IMR-90 (cell line): ENCODE measurements around the gene PSMA6. TPM values are rescaled to one million over a fixed set of nuclear protein-coding genes. Genes with fewer than 3 reads are reported as not detected.

Experiments
- ATAC-seq: fragments of 200-7000 bp; cut with Tn5 transposase; 2 replicates; pipeline ENCODE4 v1.9.1; 2020; ENCODE audit warnings: low read depth, mild to moderate bottlenecking, moderate library complexity
- BruUV-seq: library from RNA; stranded (reverse); fragments of 400-500 nt; replicated peaks from 2 replicates; lab custom pipeline; 2021; lab: Mats Ljungman, UMichigan
- CTCF ChIA-PET: fragments of 300-600 bp; formaldehyde crosslinking; extraction: SDS; loops from one replicate; lab custom pipeline; 2021; ENCODE audit warnings: antibody characterized with exemption; lab: Yijun Ruan, JAX
- POLR2A ChIA-PET: fragments of 300-600 bp; sonication (Branson Sonifier 250); formaldehyde crosslinking; loops from one replicate; lab custom pipeline; 2022; ENCODE audit warnings: antibody characterized with exemption; ENCODE audit not compliant: unreplicated experiment; lab: Charles Lee
- DNase-seq: peaks from one replicate; pipeline ENCODE4 v3.0.0; 2013
- H2AFZ ChIP-seq: replicated peaks from 2 replicates; pipeline ENCODE3; 2013; ENCODE audit warnings: low read length, mild to moderate bottlenecking; ENCODE audit not compliant: poor library complexity
- H2AK5ac ChIP-seq: 2 replicates; pipeline ENCODE4 v1.6.1; 2013; ENCODE audit warnings: low read depth, low read length, inconsistent platforms
- H2AK9ac ChIP-seq: replicated peaks from 2 replicates; pipeline ENCODE3; 2013; ENCODE audit warnings: mild to moderate bottlenecking, low read depth, low read length, moderate library complexity; ENCODE audit not compliant: poor library complexity
- H2BK120ac ChIP-seq: 2 replicates; pipeline ENCODE4 v1.6.1; 2013; ENCODE audit warnings: low read depth, low read length, inconsistent platforms
- H2BK15ac ChIP-seq: 3 replicates; pipeline ENCODE4 v1.6.1; 2013; ENCODE audit warnings: low read depth, low read length, inconsistent platforms
- H2BK20ac ChIP-seq: 2 replicates; pipeline ENCODE4 v1.6.1; 2013; ENCODE audit warnings: low read depth, mild to moderate bottlenecking, inconsistent platforms, low read length, moderate library complexity
- H2BK5ac ChIP-seq: 2 replicates; pipeline ENCODE4 v1.6.1; 2013; ENCODE audit warnings: mild to moderate bottlenecking, low read depth, low read length, inconsistent platforms; ENCODE audit not compliant: poor library complexity, severe bottlenecking
- H3K14ac ChIP-seq: replicated peaks from 2 replicates; pipeline ENCODE4 v1.6.1; 2013; ENCODE audit warnings: low read depth, low read length, inconsistent platforms
- H3K18ac ChIP-seq: 2 replicates; pipeline ENCODE4 v1.6.1; 2013; ENCODE audit warnings: low read depth, low read length, control low read depth
- H3K23ac ChIP-seq: 2 replicates; pipeline ENCODE4 v1.6.1; 2013; ENCODE audit warnings: low read depth, low read length, inconsistent platforms
- H3K27ac ChIP-seq: 2 replicates; pipeline ENCODE4 v1.5.1; 2013; ENCODE audit warnings: mild to moderate bottlenecking, control low read depth, low read length; ENCODE audit not compliant: insufficient read depth
- H3K27me3 ChIP-seq: 2 replicates; pipeline ENCODE4 v1.6.1; 2013; ENCODE audit warnings: low read length; ENCODE audit not compliant: control insufficient read depth, insufficient read depth
- H3K36me3 ChIP-seq: 2 replicates; pipeline ENCODE4 v1.6.1; 2013; ENCODE audit warnings: low read length, mixed read lengths; ENCODE audit not compliant: control insufficient read depth, insufficient read depth
- H3K4ac ChIP-seq: 2 replicates; pipeline ENCODE4 v1.6.1; 2013; ENCODE audit warnings: low read depth, low read length, inconsistent platforms
- H3K4me1 ChIP-seq: 2 replicates; pipeline ENCODE4 v1.6.1; 2013; ENCODE audit warnings: low read length, mixed read lengths; ENCODE audit not compliant: control insufficient read depth, insufficient read depth
- H3K4me2 ChIP-seq: 2 replicates; pipeline ENCODE4 v1.6.1; 2013; ENCODE audit warnings: low read depth, mild to moderate bottlenecking, control low read depth, low read length, moderate library complexity
- H3K4me3 ChIP-seq: 2 replicates; pipeline ENCODE4 v1.5.1; 2013; ENCODE audit warnings: low read depth, mild to moderate bottlenecking, control low read depth, low read length, moderate library complexity; ENCODE audit not compliant: insufficient read depth
- H3K56ac ChIP-seq: 2 replicates; pipeline ENCODE4 v1.6.1; 2013; ENCODE audit warnings: low read length, inconsistent platforms; ENCODE audit not compliant: insufficient read depth; ENCODE audit errors: extremely low read depth
- H3K79me1 ChIP-seq, 2 experiments: 2 replicates each; pipeline ENCODE4 v1.6.1; 2013; ENCODE audit warnings: low read length in 2 of 2, inconsistent platforms in 1 of 2, low read depth in 1 of 2
- H3K9ac ChIP-seq: 2 replicates; pipeline ENCODE4 v1.6.1; 2013; ENCODE audit warnings: low read depth, low read length, control low read depth
- H3K9me1 ChIP-seq: 2 replicates; pipeline ENCODE4 v1.6.1; 2013; ENCODE audit warnings: low read length, inconsistent platforms; ENCODE audit not compliant: insufficient read depth
- H3K9me3 ChIP-seq: 2 replicates; pipeline ENCODE4 v1.6.1; 2013; ENCODE audit warnings: low read length; ENCODE audit not compliant: control insufficient read depth, insufficient read depth
- H4K20me1 ChIP-seq: 2 replicates; pipeline ENCODE4 v1.6.1; 2013; ENCODE audit warnings: low read length, inconsistent platforms; ENCODE audit not compliant: insufficient read depth
- H4K5ac ChIP-seq: 2 replicates; pipeline ENCODE4 v1.6.1; 2013; ENCODE audit warnings: mild to moderate bottlenecking, low read depth, low read length, control low read depth
- H4K8ac ChIP-seq, 2 experiments: 2 replicates each; pipeline ENCODE4 v1.6.1; 2013; ENCODE audit warnings: low read depth in 2 of 2, low read length in 2 of 2, control low read depth in 1 of 2, inconsistent platforms in 1 of 2
- H4K91ac ChIP-seq: 2 replicates; pipeline ENCODE4 v1.6.1; 2013; ENCODE audit warnings: low read depth, low read length, inconsistent platforms; ENCODE audit not compliant: insufficient read depth
- BHLHE40 ChIP-seq: fragments of 150-350 bp; IDR thresholded peaks from 2 replicates; pipeline ENCODE4 v1.6.1; 2016; ENCODE audit warnings: mild to moderate bottlenecking, low read depth, low read length
- CEBPB ChIP-seq: IDR thresholded peaks from 2 replicates; pipeline ENCODE4 v1.6.1; 2012; ENCODE audit warnings: low read depth, low read length, improper control_type of control experiment
- CTCF ChIP-seq: conservative IDR thresholded peaks from 2 replicates; pipeline ENCODE4 v1.5.1; 2012; ENCODE audit warnings: mild to moderate bottlenecking, low read depth, low read length, improper control_type of control experiment
- ELK1 ChIP-seq: fragments of 150-350 bp; IDR thresholded peaks from 2 replicates; pipeline ENCODE4 v1.6.1; 2016; ENCODE audit warnings: low read depth, mild to moderate bottlenecking, low read length, moderate library complexity, borderline replicate concordance
- FOS ChIP-seq: fragments of 150-350 bp; IDR thresholded peaks from 2 replicates; pipeline ENCODE4 v1.6.1; 2016; ENCODE audit warnings: low read depth, low read length
- MAFK ChIP-seq: IDR thresholded peaks from 2 replicates; pipeline ENCODE4 v1.6.1; 2012; ENCODE audit warnings: low read depth, low read length, improper control_type of control experiment
- MAZ ChIP-seq: IDR thresholded peaks from 2 replicates; pipeline ENCODE4 v1.6.1; 2012; ENCODE audit warnings: low read depth, mild to moderate bottlenecking, low read length, improper control_type of control experiment, moderate library complexity, borderline replicate concordance
- MXI1 ChIP-seq: IDR thresholded peaks from 2 replicates; pipeline ENCODE4 v1.6.1; 2012; ENCODE audit warnings: low read depth, mild to moderate bottlenecking, low read length, moderate library complexity, borderline replicate concordance
- NFE2L2 ChIP-seq: fragments of 150-350 bp; IDR thresholded peaks from 2 replicates; pipeline ENCODE4 v1.6.1; 2016; ENCODE audit warnings: low read depth, mild to moderate bottlenecking, low read length
- POLR2A ChIP-seq: IDR thresholded peaks from 2 replicates; pipeline ENCODE4 v1.6.1; 2012; ENCODE audit warnings: mild to moderate bottlenecking, low read depth, low read length
- RAD21 ChIP-seq: IDR thresholded peaks from 2 replicates; pipeline ENCODE4 v1.6.1; 2012; ENCODE audit warnings: low read length, improper control_type of control experiment
- RCOR1 ChIP-seq: IDR thresholded peaks from 2 replicates; pipeline ENCODE4 v1.6.1; 2012; ENCODE audit warnings: mild to moderate bottlenecking, low read length, improper control_type of control experiment; ENCODE audit not compliant: insufficient replicate concordance
- SMC3 ChIP-seq: fragments of 150-350 bp; IDR thresholded peaks from 2 replicates; pipeline ENCODE4 v1.6.1; 2016; ENCODE audit warnings: low read depth, mild to moderate bottlenecking, antibody characterized with exemption, low read length, moderate library complexity
- USF2 ChIP-seq: fragments of 150-350 bp; IDR thresholded peaks from 2 replicates; pipeline ENCODE4 v1.6.1; 2017; ENCODE audit warnings: mild to moderate bottlenecking, antibody characterized with exemption, low read length, low read depth
- WGBS, 2 experiments: methylation state at CpG; one replicate each; pipeline versions ENCODE4 v1.1.5 to v1.1.7; 2013; ENCODE audit warnings: missing lambda C conversion rate in 2 of 2; ENCODE audit not compliant: insufficient read length in 1 of 2; ENCODE audit errors: extremely low coverage in 2 of 2; 5-methylcytosine and 5-hydroxymethylcytosine counted together
- dilution Hi-C: fragments of 300-500 bp; cut with HindIII; formaldehyde crosslinking; loops from one replicate; pipeline ENCODE4 v1.14.3; 2018; ENCODE audit warnings: low sequenced_read_pairs; ENCODE audit not compliant: unreplicated experiment
- in situ Hi-C: fragments of 300-500 bp; cut with MboI; formaldehyde crosslinking; loops from 3 replicates; pipeline ENCODE4 v1.14.3; 2019; ENCODE audit warnings: low sequenced_read_pairs, inconsistent platforms, mixed read lengths
- intact Hi-C: fragments of 100-400 bp; cut with micrococcal nuclease; formaldehyde crosslinking; loops from 2 replicates; pipeline ENCODE4 v1.10.0; 2022
- polyA plus RNA-seq, 3 experiments: library from polyadenylated mRNA; depleted of rRNA; stranded (reverse); fragments of >200 nt; gene quantifications; 2 replicates each; pipeline ENCODE4 v1.2.3, GENCODE V29; 2012; ENCODE audit warnings: low replicate concordance in 1 of 3
- total RNA-seq: library from RNA; depleted of rRNA; stranded (reverse); fragments of >200 nt; gene quantifications from 2 replicates; pipeline ENCODE4 v1.2.3, GENCODE V29; 2012

Gene PSMA6
- total and polyA plus RNA-seq, 2 of the 4 experiments (the other 2 are of a cell fraction), result 184 to 530 TPM

GRCh38 chr14:35339761-35340406 is 47.7 kb downstream of the PSMA6 start:
- Histone ChIP-seq H3K9me3 (no peaks in the 10 kb centered on the region), H3K4ac (peak overlapping the region; percentile 45; the same call in 1 of the 2 replicates), H3K4me3 (no peak overlapping the region), H2AK9ac (peak overlapping the region; percentile 42), H3K4me2 (no peak overlapping the region), H2BK15ac (no peak overlapping the region), H2AFZ (peak overlapping the region; percentile 29), H3K4me1 (peaks cover 38% of the 10 kb centered on the region), H2BK5ac (no peak overlapping the region), H3K14ac (no peak overlapping the region), H2BK120ac (no peak overlapping the region), H2BK20ac (no peak overlapping the region), H2AK5ac (peak overlapping the region; percentile 29; the same call in 1 of the 2 replicates), H3K27me3 (no peaks in the 10 kb centered on the region), H3K36me3 (no peaks in the 10 kb centered on the region), H3K9ac (no peak overlapping the region), H4K20me1 (no peaks in the 10 kb centered on the region), H3K27ac (no peak overlapping the region), H3K18ac (no peak overlapping the region), H4K8ac (peak overlapping the region in 1 of 2 experiments; percentile 17; a peak in 1 of 4 replicates), H3K79me1 (0 out of 4 replicates have a peak, but pooled peaks cover 0 to 6% of the 10 kb centered on the region in 2 experiments), H4K91ac (no peak overlapping the region), H4K5ac (no peak overlapping the region), H3K23ac (no peak overlapping the region), H3K9me1 (peaks cover 29% of the 10 kb centered on the region), H3K56ac (no peak overlapping the region)
- CTCF ChIA-PET, result interaction anchor here (0.5 kb wide), 1 partner anchor 99 kb away, joined by 3 read pairs; no protein-coding TSS in a partner anchor
- in situ Hi-C loops, result no loop called here
- POLR2A ChIA-PET, result no interaction called here
- TF ChIP-seq USF2 (no peak), CEBPB (no peak), MAZ (no peak), CTCF (no peak), RCOR1 (no peak), BHLHE40 (no peak), FOS (no peak), RAD21 (no peak), ELK1 (no peak), POLR2A (no peak), SMC3 (no peak), NFE2L2 (no peak), MXI1 (no peak), MAFK (no peak)
- DNase-seq (no peak), ATAC-seq (no peak)
- intact Hi-C loops, result no loop called here
- 75% methylated on average over 5 of the region's 12 CpGs; no CpG with 5 or more reads in 1 of the 2 experiments for WGBS, 2 experiments
- dilution Hi-C loops, result no loop called here
- no TSS peak for BruUV-seq
